ENCODE measurements around the gene HOXC12.

HOXC12 gene

DNA sequence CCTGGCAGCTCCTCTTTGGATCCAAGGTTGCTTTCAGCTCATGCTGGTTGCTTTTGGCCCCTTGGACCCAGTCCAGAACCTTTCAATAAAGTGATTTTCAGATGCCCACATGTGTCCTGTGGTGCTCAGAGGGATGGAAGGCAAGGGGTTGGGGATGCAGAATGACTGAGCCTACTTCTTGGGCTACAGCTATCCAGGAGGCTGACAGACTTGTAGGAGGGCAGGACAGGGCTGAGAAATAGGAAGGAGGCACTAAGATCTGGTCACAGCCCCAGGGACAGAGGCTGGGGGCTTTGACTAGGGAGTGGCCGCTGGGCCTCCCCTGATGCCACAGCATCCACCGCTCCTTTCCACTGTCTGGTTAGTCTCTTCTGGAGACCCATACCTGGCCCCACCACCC, 17.0 kb downstream of the HOXC12 start:
- DNase-seq (ENCODE audit: low spot score) (no peak), ATAC-seq (ENCODE audit: low read depth) (no peak)
- H3K4me1 ChIP-seq (ENCODE audit: insufficient read depth, poor library complexity, severe bottlenecking) = no peaks in the 10 kb centered on the region
- no peak overlapping the region for H3K27ac ChIP-seq (ENCODE audit: poor library complexity, severe bottlenecking)
- H3K9me3 ChIP-seq (ENCODE audit: severe bottlenecking) = no peaks in the 10 kb centered on the region
- H3K4me3 ChIP-seq (ENCODE audit: severe bottlenecking) = no peak overlapping the region
- TF ChIP-seq, protein P1, sequence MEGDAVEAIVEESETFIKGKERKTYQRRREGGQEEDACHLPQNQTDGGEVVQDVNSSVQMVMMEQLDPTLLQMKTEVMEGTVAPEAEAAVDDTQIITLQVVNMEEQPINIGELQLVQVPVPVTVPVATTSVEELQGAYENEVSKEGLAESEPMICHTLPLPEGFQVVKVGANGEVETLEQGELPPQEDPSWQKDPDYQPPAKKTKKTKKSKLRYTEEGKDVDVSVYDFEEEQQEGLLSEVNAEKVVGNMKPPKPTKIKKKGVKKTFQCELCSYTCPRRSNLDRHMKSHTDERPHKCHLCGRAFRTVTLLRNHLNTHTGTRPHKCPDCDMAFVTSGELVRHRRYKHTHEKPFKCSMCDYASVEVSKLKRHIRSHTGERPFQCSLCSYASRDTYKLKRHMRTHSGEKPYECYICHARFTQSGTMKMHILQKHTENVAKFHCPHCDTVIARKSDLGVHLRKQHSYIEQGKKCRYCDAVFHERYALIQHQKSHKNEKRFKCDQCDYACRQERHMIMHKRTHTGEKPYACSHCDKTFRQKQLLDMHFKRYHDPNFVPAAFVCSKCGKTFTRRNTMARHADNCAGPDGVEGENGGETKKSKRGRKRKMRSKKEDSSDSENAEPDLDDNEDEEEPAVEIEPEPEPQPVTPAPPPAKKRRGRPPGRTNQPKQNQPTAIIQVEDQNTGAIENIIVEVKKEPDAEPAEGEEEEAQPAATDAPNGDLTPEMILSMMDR (IDR thresholded peaks at IDR 0.05; ENCODE audit: poor library complexity, severe bottlenecking) = no peak
- H3K27me3 ChIP-seq (ENCODE audit: insufficient read depth, poor library complexity, severe bottlenecking) = peaks cover 92% of the 10 kb centered on the region
- no peaks in the 10 kb centered on the region for H3K36me3 ChIP-seq (ENCODE audit: low read depth)

DNA sequence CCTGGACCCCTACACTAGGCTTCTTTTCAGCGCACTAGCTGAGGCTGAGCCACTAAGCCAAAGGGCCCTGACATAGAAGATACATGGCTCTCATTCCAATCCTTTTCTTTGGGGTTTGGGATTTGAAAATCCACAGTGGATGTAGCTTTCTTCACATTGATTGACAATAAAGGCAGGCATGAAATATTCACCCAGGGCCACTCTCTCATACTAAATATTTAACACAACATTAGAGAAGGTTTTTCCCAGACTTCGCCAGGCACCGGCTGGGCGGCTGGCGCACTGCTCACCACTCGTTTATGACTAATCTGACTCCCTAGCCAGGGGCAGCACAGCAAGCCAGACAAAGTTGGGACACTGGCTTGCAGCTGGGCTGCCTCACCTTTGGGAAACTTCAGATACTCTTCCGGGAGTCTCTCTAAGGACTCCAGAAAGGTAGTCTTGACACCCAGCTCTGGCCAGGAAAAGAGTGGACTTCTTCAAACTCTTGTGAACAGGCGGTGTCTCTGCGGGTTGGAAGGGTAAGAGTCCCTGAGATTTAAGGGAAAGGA, 17.5 kb downstream of the HOXC12 start:
- Histone ChIP-seq H3K27ac (ENCODE audit: poor library complexity, severe bottlenecking) (no peak overlapping the region), H3K36me3 (ENCODE audit: low read depth) (no peaks in the 10 kb centered on the region), H3K27me3 (ENCODE audit: insufficient read depth, poor library complexity, severe bottlenecking) (peaks cover 92% of the 10 kb centered on the region), H3K4me1 (ENCODE audit: insufficient read depth, poor library complexity, severe bottlenecking) (no peaks in the 10 kb centered on the region), H3K4me3 (ENCODE audit: severe bottlenecking) (no peak overlapping the region), H3K9me3 (ENCODE audit: severe bottlenecking) (no peaks in the 10 kb centered on the region)
- ATAC-seq (ENCODE audit: low read depth) (no peak), DNase-seq (ENCODE audit: low spot score) (no peak)
- TF ChIP-seq, protein P1 (IDR thresholded peaks at IDR 0.05; ENCODE audit: poor library complexity, severe bottlenecking) = no peak

DNA sequence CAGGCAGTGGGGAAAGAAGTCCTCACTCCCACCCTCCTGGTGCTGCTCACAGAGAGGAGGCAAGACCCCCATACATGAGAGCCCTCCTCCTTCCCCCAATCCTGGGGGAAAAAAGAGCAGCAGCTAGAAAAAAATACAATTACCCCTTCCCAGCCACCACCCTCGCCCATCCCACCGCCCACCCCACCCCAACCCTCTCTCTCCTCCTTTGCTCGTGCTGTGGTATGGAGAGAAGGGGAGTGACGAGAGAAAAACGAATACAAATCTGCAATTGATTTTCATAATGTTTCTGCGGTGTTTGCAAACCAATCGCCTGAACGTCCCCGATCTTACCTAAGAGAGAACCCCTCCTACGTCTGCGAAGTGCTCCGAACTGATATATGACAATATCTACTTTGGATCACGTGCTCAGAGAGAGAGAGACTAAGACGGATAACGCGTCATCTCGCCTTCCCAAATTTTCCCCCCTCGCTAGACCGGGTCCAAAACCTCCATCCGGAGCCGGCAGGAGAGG, 18.1 kb downstream of the HOXC12 start, which contains the start of gene HOXC11:
HOXC11 (plus strand) TSS at position 405 of the 514 bp plus-strand sequence. CDS start 116 bp downstream, outside the sequence.
- no peak for DNase-seq (ENCODE audit: low spot score)
- TF ChIP-seq, protein P1 (IDR thresholded peaks at IDR 0.05; ENCODE audit: poor library complexity, severe bottlenecking) = no peak
- H3K27ac ChIP-seq (ENCODE audit: poor library complexity, severe bottlenecking) = peak within 1 kb of the TSS; percentile 3
- no peaks in the 10 kb centered on the region for H3K9me3 ChIP-seq (ENCODE audit: severe bottlenecking)
- no peak for ATAC-seq (ENCODE audit: low read depth)
- H3K27me3 ChIP-seq (ENCODE audit: insufficient read depth, poor library complexity, severe bottlenecking) = peaks cover 92% of the 10 kb centered on the region
- peak within 1 kb of the TSS; percentile 35 for H3K4me3 ChIP-seq (ENCODE audit: severe bottlenecking)
- no peaks in the 10 kb centered on the region for H3K36me3 ChIP-seq (ENCODE audit: low read depth)
- peaks cover 1% of the 10 kb centered on the region for H3K4me1 ChIP-seq (ENCODE audit: insufficient read depth, poor library complexity, severe bottlenecking)

DNA sequence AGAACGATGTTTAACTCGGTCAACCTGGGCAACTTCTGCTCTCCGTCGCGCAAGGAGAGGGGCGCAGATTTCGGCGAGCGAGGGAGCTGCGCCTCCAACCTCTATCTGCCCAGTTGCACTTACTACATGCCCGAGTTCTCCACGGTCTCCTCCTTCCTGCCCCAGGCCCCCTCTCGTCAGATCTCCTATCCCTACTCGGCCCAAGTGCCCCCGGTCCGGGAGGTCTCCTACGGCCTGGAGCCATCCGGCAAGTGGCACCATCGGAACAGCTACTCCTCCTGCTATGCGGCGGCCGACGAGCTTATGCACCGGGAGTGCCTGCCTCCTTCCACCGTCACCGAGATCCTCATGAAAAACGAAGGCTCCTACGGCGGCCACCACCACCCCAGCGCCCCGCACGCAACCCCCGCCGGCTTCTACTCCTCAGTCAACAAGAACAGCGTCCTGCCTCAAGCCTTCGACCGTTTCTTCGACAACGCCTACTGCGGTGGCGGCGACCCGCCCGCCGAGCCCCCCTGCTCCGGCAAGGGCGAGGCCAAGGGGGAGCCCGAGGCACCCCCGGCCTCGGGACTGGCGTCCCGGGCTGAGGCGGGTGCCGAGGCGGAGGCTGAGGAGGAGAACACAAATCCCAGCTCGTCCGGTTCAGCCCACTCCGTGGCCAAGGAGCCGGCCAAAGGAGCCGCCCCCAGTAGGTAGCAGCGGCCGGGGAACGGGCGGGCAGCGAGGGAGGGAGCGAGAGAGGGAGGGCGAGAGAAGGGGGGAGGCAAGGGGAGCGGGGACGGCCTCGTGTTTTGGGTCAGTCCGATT, 18.7 kb downstream of the HOXC12 start:
- Histone ChIP-seq H3K4me1 (ENCODE audit: insufficient read depth, poor library complexity, severe bottlenecking) (peaks cover 2% of the 10 kb centered on the region), H3K27me3 (ENCODE audit: insufficient read depth, poor library complexity, severe bottlenecking) (peaks cover 89% of the 10 kb centered on the region), H3K36me3 (ENCODE audit: low read depth) (no peaks in the 10 kb centered on the region), H3K27ac (ENCODE audit: poor library complexity, severe bottlenecking) (peak overlapping the region; percentile 3), H3K9me3 (ENCODE audit: severe bottlenecking) (no peaks in the 10 kb centered on the region), H3K4me3 (ENCODE audit: severe bottlenecking) (peak overlapping the region; percentile 35)
- ATAC-seq (ENCODE audit: low read depth) (peak; percentile 58), DNase-seq (ENCODE audit: low spot score) (peak; percentile 42)
- TF ChIP-seq, protein P1 (IDR thresholded peaks at IDR 0.05; ENCODE audit: poor library complexity, severe bottlenecking) = no peak
